GM12872 (cell line): ENCODE data around the gene CRPPA.

Experiments used
- TF ChIP-seq, protein P1 (sequence below): IDR thresholded peaks from 3 replicates; pipeline ENCODE4 v1.5.1; 2011; ENCODE audit warnings: low read depth, mild to moderate bottlenecking, low read length, moderate library complexity; ENCODE audit not compliant: insufficient read depth

The CRPPA gene

GRCh38 chr7:16400893-16401275 is 20.5 kb downstream of the CRPPA start:
- TF ChIP-seq, protein P1, sequence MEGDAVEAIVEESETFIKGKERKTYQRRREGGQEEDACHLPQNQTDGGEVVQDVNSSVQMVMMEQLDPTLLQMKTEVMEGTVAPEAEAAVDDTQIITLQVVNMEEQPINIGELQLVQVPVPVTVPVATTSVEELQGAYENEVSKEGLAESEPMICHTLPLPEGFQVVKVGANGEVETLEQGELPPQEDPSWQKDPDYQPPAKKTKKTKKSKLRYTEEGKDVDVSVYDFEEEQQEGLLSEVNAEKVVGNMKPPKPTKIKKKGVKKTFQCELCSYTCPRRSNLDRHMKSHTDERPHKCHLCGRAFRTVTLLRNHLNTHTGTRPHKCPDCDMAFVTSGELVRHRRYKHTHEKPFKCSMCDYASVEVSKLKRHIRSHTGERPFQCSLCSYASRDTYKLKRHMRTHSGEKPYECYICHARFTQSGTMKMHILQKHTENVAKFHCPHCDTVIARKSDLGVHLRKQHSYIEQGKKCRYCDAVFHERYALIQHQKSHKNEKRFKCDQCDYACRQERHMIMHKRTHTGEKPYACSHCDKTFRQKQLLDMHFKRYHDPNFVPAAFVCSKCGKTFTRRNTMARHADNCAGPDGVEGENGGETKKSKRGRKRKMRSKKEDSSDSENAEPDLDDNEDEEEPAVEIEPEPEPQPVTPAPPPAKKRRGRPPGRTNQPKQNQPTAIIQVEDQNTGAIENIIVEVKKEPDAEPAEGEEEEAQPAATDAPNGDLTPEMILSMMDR = no peak

GRCh38 chr7:16399916-16400892 is 21.1 kb downstream of the CRPPA start:
- TF ChIP-seq, protein P1 = no peak

DNA sequence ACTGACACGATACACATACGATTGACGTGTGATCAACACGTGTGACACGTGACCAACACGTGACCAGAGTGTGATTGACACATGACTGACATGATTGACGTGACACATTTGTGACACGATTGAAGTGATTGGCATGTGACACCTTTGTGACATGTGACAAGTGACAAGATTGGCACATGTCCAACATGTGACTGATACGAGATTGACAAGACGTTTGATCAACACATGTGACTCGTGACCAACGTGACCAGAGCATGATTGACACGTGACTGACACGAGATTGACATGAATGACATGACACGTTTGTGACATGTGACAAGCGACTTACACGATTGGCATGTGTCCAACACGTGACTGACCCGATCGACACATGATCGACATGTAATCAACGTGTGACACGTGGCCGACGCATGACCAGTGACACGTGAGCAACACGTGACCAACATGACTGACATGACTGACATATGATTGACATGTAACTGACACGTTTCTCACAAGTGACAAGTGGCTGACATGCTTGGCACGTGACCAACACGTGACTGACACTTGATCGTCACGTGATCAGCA is 22.0 kb downstream of the CRPPA start:
- TF ChIP-seq, protein P1 = no peak

GRCh38 chr7:16398146-16399017 is 23.0 kb downstream of the CRPPA start:
- TF ChIP-seq, protein P1 = no peak

GRCh38 chr7:16397501-16398145 is 23.7 kb downstream of the CRPPA start:
- TF ChIP-seq, protein P1 = no peak

DNA sequence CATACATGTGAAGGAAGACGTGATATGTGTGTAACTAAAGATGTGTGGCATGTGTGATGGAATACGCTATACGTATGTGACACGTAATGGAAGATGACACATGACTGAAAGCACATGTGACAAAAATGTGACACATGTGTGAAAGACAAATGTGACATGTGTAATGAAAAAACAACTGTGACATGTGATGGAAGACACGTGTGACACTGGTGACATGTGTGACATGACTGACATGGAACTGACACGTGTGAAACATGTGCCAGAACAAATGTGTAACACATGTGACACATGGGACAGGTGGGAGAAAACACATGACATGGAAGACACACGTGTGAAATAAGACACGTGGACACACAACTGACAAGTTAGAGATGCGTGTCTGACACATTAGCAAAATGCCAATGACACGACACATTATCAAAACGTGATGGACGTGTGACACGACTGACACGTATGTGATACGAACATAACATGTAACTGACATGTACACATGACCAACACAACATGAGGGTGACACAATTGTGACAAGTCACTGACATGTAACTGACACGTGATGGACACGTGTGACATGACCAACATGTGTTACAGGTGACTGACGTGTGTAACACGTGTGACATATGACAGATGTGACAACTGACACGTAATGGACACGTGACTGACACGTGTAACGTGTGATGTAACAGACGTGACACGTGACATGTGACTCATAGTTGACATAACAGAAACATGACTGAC is 24.4 kb downstream of the CRPPA start:
- TF ChIP-seq, protein P1 = no peak
